Measurements from ENCODE around the gene SPAG16. TPM values are rescaled to one million over a fixed set of nuclear protein-coding genes. Genes with fewer than 3 reads are reported as not detected.

Gene SPAG16
- total RNA-seq, 4 donors from 2014 or later = 1.2 to 30.8 (median 16.2) TPM

DNA sequence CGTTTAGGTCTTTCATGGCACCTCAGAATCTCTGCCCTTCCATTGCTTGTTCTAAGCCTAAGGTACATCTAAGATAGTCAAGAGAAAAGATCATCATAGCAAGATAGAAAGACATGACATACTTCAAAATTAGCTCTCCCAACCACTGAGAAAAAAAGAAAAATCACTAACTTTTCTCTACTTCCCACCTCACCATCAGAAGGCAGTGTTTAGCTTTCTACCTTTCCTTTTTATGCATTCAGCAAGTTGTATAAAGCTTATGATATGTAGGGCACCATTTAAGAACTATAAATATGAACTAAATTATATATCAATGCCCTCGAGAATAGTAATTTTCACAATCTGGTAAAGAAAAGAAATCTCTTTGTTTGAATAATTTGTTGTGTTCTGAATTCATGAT lies 794.8 kb downstream of the SPAG16 start:
- TF ChIP-seq, protein P1, sequence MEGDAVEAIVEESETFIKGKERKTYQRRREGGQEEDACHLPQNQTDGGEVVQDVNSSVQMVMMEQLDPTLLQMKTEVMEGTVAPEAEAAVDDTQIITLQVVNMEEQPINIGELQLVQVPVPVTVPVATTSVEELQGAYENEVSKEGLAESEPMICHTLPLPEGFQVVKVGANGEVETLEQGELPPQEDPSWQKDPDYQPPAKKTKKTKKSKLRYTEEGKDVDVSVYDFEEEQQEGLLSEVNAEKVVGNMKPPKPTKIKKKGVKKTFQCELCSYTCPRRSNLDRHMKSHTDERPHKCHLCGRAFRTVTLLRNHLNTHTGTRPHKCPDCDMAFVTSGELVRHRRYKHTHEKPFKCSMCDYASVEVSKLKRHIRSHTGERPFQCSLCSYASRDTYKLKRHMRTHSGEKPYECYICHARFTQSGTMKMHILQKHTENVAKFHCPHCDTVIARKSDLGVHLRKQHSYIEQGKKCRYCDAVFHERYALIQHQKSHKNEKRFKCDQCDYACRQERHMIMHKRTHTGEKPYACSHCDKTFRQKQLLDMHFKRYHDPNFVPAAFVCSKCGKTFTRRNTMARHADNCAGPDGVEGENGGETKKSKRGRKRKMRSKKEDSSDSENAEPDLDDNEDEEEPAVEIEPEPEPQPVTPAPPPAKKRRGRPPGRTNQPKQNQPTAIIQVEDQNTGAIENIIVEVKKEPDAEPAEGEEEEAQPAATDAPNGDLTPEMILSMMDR (IDR thresholded peaks at IDR 0.05) = no peak
- TF ChIP-seq EP300 (IDR thresholded peaks at IDR 0.05; ENCODE audit: low read depth) = no peak
- no peaks in the 10 kb centered on the region for H3K4me1 ChIP-seq
- H3K36me3 ChIP-seq = no peaks in the 10 kb centered on the region
- DNase-seq = no peak
- no peaks in the 10 kb centered on the region for H3K9me3 ChIP-seq
- no peak overlapping the region for H3K27ac ChIP-seq
- intact Hi-C loops (cut with DNase I; ENCODE audit: low total_unique reads) (no loop called here), in situ Hi-C loops (cut with MboI; ENCODE audit: low pct_ligation_motif_present in 1 of 4, low pct_unique_long_range_greater_than_20kb in 1 of 4, low sequenced_read_pairs in 3 of 4) (no loop called here)
- 76 to 78% methylated on average over 2 of the region's 2 CpGs for WGBS, 2 donors (ENCODE audit: low coverage in 1 of 2)
- H3K27me3 ChIP-seq = no peaks in the 10 kb centered on the region
- H3K4me3 ChIP-seq = no peak overlapping the region

DNA sequence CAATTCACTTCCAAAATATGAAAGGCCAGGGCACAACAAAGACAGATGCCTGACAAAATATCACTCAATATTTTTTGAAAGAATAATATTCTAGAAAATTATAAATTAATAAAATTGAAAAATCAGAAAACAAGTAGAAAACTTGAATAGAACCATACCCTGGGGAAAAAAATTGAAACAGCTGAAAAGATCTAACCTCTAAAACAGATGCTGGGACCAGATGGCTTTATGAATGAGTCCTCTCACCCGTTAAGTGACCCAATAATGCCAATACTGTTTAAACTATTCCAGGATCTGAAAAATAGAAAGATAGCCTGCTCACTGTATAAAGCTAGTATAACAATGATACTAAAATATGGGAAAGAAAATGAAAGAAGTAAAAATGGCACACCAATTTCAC lies 804.3 kb downstream of the SPAG16 start:
- TF ChIP-seq, protein P1 (IDR thresholded peaks at IDR 0.05) = no peak
- TF ChIP-seq EP300 (IDR thresholded peaks at IDR 0.05; ENCODE audit: low read depth) (no peak), POLR2AphosphoS5 (IDR thresholded peaks at IDR 0.05) (no peak), POLR2A (IDR thresholded peaks at IDR 0.05) (no peak)
- no peaks in the 10 kb centered on the region for H3K4me1 ChIP-seq
- H3K27ac ChIP-seq = no peak overlapping the region
- 33 to 45% methylated on average over 1 of the region's 1 CpG for WGBS, 2 donors (ENCODE audit: low coverage in 1 of 2)
- no peaks in the 10 kb centered on the region for H3K36me3 ChIP-seq
- H3K9me3 ChIP-seq = no peaks in the 10 kb centered on the region
- no peak for DNase-seq
- in situ Hi-C loops (cut with MboI; ENCODE audit: low pct_ligation_motif_present in 1 of 4, low pct_unique_long_range_greater_than_20kb in 1 of 4, low sequenced_read_pairs in 3 of 4) (no loop called here), intact Hi-C loops (cut with DNase I; ENCODE audit: low total_unique reads) (no loop called here)
- no peak overlapping the region for H3K4me3 ChIP-seq
- no peaks in the 10 kb centered on the region for H3K27me3 ChIP-seq

DNA sequence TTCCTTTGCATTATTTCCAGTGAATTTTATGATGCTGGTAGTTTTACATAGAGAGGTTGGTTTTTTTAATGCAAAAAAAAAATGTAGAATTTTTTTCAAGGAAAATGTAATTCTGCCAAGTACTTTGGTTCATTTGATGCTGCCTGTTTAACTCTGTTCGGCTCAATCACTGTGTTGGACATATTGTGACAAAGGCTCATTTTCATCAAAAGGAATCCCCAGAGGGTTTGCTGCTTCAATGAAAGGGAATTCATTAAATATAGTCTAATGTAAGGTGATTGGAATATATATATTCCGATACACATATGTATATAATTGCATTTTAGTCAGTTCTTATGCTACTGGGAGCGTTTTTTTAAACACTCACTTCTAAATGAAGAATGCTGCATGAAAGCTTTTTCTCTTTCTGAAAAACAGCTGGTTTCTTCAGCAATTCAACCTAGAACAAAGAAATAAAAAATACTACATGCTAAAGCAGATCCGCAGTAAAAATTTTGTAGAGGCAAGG lies 812.0 kb downstream of the SPAG16 start:
- in situ Hi-C loops (cut with MboI; ENCODE audit: low pct_ligation_motif_present in 1 of 4, low pct_unique_long_range_greater_than_20kb in 1 of 4, low sequenced_read_pairs in 3 of 4) = no loop called here
- no peak for TF ChIP-seq POLR2AphosphoS5 (IDR thresholded peaks at IDR 0.05)
- TF ChIP-seq, protein P1 (IDR thresholded peaks at IDR 0.05) = no peak
- no peak for TF ChIP-seq EP300 (IDR thresholded peaks at IDR 0.05; ENCODE audit: low read depth)
- no peak for TF ChIP-seq POLR2A (IDR thresholded peaks at IDR 0.05)
- Histone ChIP-seq H3K27me3 (no peaks in the 10 kb centered on the region), H3K4me3 (no peak overlapping the region), H3K4me1 (no peaks in the 10 kb centered on the region), H3K9me3 (no peaks in the 10 kb centered on the region), H3K27ac (no peak overlapping the region), H3K36me3 (no peaks in the 10 kb centered on the region)
- no peak for DNase-seq
- intact Hi-C loops (cut with DNase I; ENCODE audit: low total_unique reads) = no loop called here
- 85 to 86% methylated on average over 4 of the region's 4 CpGs for WGBS, 2 donors (ENCODE audit: low coverage in 1 of 2)

DNA sequence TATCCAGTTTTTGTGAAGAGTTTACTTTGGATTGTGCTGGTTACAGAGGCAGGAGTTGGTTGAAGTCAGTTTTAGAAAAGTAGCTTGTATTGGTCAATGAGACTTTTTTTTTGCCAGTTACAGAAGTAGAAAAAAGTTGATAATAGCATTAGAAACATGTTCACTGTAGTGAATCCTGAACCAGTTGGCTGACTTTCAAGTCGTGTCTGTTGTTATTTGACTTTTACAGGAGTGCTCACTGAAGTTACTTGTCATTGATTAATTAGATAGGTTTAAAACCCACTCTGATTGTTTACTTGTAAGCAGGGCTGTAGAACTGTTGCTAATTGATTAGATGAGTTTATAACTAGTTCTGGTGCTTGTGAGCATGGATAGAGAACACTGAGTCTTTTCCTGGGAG lies 814.5 kb downstream of the SPAG16 start:
- 38% methylated on average over 1 of the region's 1 CpG for WGBS, 2 donors (ENCODE audit: low coverage in 1 of 2)

More for the DNA sequence above, 814.5 kb downstream of the SPAG16 start:
- H3K27ac ChIP-seq = no peak overlapping the region
- H3K4me1 ChIP-seq = peaks cover 0 to 6% (median 0%) of the 10 kb centered on the region in 4 donors
- H3K36me3 ChIP-seq = no peaks in the 10 kb centered on the region
- H3K4me3 ChIP-seq = no peak overlapping the region
- in situ Hi-C loops (cut with MboI; ENCODE audit: low pct_ligation_motif_present in 1 of 4, low pct_unique_long_range_greater_than_20kb in 1 of 4, low sequenced_read_pairs in 3 of 4) (no loop called here), intact Hi-C loops (cut with DNase I; ENCODE audit: low total_unique reads) (no loop called here)
- no peaks in the 10 kb centered on the region for H3K9me3 ChIP-seq
- TF ChIP-seq, protein P1 (IDR thresholded peaks at IDR 0.05) = no peak
- TF ChIP-seq POLR2AphosphoS5 (IDR thresholded peaks at IDR 0.05) = no peak
- TF ChIP-seq POLR2A (IDR thresholded peaks at IDR 0.05) = no peak
- no peak for TF ChIP-seq EP300 (IDR thresholded peaks at IDR 0.05; ENCODE audit: low read depth)
- DNase-seq = no peak
- H3K27me3 ChIP-seq = no peaks in the 10 kb centered on the region

Measured in transverse colon (tissue), 4 donors.